GM12872 (cell line): ENCODE results near the gene NEB.

Experiments used
- CTCF ChIP-seq: IDR thresholded peaks from 3 replicates; pipeline ENCODE4 v1.5.1; 2011; ENCODE audit warnings: low read depth, mild to moderate bottlenecking, low read length, moderate library complexity; ENCODE audit not compliant: insufficient read depth

The NEB gene, protein sequence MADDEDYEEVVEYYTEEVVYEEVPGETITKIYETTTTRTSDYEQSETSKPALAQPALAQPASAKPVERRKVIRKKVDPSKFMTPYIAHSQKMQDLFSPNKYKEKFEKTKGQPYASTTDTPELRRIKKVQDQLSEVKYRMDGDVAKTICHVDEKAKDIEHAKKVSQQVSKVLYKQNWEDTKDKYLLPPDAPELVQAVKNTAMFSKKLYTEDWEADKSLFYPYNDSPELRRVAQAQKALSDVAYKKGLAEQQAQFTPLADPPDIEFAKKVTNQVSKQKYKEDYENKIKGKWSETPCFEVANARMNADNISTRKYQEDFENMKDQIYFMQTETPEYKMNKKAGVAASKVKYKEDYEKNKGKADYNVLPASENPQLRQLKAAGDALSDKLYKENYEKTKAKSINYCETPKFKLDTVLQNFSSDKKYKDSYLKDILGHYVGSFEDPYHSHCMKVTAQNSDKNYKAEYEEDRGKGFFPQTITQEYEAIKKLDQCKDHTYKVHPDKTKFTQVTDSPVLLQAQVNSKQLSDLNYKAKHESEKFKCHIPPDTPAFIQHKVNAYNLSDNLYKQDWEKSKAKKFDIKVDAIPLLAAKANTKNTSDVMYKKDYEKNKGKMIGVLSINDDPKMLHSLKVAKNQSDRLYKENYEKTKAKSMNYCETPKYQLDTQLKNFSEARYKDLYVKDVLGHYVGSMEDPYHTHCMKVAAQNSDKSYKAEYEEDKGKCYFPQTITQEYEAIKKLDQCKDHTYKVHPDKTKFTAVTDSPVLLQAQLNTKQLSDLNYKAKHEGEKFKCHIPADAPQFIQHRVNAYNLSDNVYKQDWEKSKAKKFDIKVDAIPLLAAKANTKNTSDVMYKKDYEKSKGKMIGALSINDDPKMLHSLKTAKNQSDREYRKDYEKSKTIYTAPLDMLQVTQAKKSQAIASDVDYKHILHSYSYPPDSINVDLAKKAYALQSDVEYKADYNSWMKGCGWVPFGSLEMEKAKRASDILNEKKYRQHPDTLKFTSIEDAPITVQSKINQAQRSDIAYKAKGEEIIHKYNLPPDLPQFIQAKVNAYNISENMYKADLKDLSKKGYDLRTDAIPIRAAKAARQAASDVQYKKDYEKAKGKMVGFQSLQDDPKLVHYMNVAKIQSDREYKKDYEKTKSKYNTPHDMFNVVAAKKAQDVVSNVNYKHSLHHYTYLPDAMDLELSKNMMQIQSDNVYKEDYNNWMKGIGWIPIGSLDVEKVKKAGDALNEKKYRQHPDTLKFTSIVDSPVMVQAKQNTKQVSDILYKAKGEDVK (N-terminal part only)

GRCh38 chr2:151733771-151734672 is at the start of gene NEB:
Gene NEB, minus strand, starts transcription at chr2:151734476. Its CDS starts 1,320 bp downstream, at chr2:151733156.
- no peak for TF ChIP-seq CTCF

GRCh38 chr2:151783133-151783520 is 48.9 kb upstream of the NEB start:
- no peak for TF ChIP-seq CTCF

DNA sequence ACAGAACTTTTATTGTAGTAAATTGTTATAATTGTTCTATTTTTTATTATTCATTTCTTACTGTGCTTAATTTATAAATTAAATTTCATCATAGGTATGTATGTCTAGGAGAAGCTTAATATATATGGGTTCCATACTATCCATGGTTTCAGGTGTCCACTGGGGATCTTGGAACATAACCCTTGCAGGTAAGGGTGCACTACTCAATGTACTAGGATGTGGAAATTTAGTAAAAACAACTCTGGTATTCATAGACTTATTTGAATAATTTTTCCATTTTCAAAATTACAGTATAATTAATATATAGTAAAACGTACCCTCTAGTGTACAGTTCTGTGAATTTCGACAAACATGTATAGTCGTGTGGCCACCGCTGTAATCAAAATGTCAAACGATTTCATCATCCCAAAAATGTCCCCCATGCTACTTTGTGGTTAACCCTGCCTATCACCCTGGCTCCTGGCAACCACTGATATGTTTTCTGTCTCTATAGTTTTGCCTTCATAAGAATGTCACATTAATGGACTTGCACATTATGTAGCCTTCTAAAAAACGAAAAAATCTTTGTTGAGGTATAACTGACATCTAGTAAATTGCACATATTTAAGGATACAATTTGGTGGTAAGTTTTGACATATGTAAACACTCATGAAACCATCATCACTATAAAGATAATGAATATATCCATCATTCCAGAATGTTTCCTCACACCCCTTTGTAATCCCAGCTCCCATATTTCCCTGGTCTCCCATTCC is 48.3 kb upstream of the NEB start:
- no peak for TF ChIP-seq CTCF

DNA sequence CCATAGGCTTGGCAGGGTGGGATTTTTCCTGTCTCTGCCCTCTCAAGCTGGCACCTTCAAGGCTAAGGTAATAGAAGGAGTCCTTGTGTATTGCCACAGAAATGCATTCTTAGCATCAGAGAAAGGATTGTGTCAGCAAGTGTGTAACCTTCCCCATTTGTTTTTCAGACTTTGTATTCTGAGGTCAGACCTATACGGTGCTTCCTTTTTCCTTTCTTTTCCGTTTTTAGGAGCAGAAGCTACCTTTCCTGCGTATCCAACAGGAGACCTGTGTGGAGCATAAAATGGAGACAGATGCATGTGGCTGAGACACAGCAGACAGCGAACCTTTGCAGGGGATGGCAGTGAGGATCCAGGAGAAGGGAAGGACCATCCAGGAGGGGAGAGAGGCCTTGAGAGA is 47.4 kb upstream of the NEB start:
- TF ChIP-seq CTCF = no peak

GRCh38 chr2:151780938-151781337 is 46.7 kb upstream of the NEB start:
- no peak for TF ChIP-seq CTCF

DNA sequence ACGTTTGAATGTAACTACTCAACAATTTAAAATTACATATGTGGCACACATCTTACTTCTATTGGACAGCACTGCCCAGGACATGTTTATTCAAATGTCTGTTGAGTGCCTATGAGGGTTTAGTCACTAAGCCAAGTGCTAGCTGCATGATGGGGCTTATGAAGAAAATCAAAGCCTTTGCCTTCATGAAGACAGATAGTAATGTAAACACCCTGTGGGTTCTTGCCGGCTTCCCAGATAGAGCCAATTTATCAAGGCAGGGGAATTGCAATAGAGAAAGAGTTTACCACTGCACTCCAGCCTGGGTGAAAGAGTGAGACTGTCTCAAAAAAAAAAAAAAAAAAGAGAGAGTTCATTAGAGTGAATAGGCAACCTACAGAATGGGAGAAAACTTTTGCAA is 43.7 kb upstream of the NEB start:
- no peak for TF ChIP-seq CTCF
